Forelimb muscle (tissue), 1 donor: Measurements from ENCODE around the gene TMEM167B. TPM values are rescaled to one million over a fixed set of nuclear protein-coding genes. Genes with fewer than 3 reads are reported as not detected.
A peak's percentile ranks its signal among the peaks of the same experiment; 100 is the strongest.
"Not testable (repeated sequence)": the region's sequence is repeated elsewhere in the genome, so short reads cannot be mapped to it uniquely, and the experiment has no call there.

Source experiments
- DNase-seq: peaks from one replicate; pipeline ENCODE4 v3.0.0-alpha.2; 2013; ENCODE audit warnings: low read depth
- polyA plus RNA-seq: library from polyadenylated mRNA; unstranded; fragments of 120-200 nt; gene quantifications from one replicate; pipeline ENCODE4 v1.2.1, GENCODE V29; 2013; ENCODE audit not compliant: insufficient read length

TMEM167B gene
- 37.6 TPM for polyA plus RNA-seq

DNA sequence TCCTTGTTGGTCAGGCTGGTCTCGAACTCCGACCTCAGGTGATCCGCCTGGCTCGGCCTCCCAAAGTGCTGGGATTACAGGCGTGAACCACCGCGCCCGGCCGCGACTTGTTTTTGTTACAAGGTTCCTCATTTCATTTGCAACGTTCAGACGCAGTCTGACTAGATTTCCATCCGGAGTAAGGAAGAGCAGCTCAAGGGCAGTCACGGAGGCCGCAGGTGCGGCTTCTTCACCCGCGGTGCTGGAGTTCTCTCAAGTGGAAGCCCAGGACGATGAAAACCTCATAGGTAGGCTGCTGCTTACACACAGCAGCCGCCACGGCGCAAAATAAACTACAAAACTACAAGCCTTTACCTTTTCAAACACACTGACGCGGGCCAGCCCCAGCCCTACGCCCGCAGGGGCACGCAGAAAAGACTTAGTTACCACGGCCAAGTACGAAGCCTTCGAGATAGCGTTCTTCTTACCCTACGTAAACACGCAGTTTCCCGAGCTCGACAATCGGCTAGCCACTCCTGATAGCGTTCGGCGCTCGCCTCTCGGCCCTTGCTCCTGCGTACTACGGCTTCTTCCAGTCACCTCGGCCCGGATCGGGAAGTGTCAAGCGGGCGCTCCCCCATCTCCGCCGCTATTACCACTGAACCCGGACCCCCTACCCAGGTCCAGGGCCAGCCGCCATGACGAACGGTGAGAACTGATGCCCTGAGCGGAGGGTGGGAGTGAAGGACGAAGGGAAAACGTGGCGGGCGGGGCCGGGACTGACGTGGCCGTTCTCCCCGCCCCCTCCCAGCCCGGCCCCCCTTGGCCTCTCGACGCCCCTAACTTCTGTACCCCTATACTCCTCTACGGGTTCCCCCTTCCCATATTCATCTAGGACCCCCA, at the start of gene TMEM167B:
TMEM167B (plus strand) TSS at position 569 of the 882 bp plus-strand sequence; CDS start at position 678, 109 bp downstream.
- DNase-seq = peak; percentile 90

DNA sequence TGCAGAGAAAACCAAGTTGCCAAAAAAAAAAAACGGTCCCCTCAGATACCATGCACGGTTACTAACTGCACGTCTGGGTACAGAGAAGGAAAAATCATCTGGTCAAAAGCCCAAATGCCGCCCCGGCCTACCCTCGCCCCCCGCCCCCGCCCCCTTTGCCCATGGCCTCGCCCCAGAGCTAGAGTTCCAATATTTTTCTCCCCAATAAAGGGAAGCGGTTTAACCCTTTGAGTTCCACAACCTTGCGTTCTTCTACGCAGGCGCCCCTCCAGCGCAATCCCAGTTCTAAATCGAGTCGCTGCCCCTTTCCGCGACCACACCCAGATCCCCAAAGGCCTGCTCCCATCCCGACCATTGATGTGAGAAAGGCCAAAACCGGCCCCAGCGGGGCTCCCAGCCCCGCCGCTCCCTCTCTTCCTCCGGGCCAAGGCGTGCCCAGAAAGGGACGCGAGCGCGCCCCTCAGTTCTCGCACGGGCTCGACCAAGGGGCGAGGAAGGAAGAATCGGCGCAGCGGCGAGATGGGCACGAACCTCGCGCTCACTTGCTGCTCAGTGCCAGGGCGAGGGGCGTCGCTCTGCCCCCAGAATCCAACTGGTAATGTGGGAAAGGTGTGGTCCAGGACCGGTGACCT, 49.5 kb upstream of the TMEM167B start:
- DNase-seq = no peak

DNA sequence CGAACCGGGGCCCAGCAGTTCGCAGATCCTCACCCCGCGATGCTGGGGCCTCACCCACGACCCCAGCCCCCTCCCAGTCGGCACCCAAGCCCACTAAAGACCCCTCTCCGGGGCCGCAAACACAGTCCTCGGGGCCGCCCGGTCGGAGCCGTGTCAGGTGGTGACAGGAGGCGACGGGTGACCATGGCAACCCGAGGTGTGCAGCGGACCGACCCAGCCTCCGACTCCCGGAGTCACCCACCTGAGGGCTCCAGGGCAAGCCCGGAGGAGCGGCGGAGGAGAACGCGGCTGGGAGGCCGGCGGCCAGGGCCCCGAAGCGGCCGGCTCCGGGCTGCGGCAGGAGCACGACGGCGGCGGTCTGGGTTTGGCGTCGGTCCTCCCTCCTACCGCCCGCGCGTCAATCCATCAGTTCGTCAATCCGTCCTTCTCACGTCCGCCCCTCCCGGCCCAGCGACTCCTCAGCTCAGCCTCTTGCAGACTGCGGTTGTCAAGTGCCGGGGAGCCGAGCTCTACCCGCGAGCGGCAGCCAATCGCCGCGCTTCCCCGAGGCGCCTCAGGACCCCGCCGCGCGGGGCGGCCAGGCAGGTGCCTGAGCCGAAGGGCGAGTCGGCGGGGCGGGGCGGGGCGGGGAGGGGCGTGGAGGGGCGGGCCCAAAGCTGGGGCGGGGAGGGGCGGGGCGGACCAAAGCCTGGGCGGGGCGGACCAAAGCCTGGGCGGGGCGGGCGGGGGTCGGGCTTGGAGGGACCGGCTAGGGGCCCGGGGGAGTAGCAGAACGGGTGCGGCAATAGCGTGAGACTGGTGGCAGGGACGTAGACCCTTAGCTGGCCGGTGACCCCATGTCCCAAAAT, 48.7 kb upstream of the TMEM167B start, which contains the start of gene WDR47:
WDR47 (minus strand) TSS at position 482 of the 848 bp plus-strand sequence. CDS start 18,590 bp downstream, outside the sequence.
- DNase-seq = peak; percentile 81

DNA sequence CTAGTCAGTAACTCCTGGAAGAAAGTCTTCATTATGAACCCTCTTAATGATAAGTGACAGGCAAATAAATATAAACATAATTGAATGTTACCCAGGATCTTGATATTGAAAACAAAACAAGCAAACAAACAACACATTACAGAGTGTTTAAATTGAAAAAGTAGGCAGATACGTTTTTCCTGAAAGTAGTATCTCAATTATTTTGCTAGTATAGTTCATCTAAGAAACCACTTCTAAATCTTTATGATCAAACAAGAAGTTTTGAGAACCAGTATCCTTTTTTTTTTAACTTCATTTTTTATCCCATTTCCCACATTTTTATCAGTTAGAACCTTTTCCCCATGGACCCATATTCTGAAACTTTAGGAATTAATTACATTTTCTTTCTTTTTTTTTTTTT, 45.0 kb upstream of the TMEM167B start:
- DNase-seq = no peak

DNA sequence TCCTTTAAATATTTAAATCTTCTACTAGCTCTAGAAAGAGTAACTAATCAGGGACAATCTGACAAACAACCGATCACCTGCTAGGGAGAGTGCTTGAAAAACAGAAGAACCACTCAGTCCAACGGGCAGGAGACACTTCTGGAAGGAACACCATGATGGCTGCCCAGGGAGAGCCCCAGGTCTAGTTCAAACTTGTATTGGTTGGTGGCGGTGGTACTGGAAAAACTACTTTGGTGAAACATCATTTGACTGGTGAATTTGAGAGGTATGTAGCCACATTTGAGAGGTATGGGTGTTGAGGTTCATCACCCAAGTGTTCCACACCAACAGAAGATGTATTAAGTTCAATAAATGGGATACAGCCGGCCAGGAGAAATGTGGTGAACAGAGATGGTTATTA, 43.9 kb upstream of the TMEM167B start:
- no peak for DNase-seq

DNA sequence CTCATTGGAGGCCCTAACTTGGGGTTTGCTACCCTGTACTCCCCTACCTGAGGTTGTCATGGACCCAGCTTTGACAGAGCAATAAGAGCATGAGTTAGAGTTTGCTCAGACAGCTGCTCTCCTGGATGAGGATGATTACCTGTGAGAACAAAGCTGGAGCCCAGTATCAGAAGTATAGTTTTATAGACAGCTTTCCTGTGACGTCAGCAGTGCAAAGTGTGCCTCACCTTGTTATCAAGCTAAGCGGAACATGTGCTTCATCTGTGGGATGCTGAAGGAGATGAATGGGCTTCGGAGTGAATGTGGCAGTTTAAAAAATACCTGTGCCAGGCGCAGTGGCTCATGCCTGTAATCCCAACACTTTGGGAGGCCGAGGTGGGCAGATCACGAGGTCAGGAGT, 43.2 kb upstream of the TMEM167B start:
- no peak for DNase-seq

DNA sequence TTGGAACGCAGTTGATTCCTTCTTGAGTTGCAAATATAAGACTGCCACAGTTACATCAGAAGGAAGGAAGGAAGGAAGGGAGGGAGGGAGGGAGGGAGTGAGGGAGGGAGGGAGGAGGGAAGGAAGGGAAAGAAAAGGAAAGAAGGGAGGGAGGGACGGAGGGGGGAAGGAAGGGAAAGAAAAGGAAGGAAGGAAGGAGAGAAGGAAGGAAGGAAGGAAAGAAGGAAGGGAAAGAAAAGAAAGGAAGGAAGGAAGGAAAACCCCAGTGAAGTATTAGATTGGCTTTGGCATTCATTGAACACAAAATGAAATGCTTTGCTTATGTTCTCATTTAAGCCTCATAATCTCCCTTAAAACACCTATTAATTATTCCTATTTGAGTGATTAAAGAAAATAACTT, 42.2 kb upstream of the TMEM167B start:
- DNase-seq = no peak

DNA sequence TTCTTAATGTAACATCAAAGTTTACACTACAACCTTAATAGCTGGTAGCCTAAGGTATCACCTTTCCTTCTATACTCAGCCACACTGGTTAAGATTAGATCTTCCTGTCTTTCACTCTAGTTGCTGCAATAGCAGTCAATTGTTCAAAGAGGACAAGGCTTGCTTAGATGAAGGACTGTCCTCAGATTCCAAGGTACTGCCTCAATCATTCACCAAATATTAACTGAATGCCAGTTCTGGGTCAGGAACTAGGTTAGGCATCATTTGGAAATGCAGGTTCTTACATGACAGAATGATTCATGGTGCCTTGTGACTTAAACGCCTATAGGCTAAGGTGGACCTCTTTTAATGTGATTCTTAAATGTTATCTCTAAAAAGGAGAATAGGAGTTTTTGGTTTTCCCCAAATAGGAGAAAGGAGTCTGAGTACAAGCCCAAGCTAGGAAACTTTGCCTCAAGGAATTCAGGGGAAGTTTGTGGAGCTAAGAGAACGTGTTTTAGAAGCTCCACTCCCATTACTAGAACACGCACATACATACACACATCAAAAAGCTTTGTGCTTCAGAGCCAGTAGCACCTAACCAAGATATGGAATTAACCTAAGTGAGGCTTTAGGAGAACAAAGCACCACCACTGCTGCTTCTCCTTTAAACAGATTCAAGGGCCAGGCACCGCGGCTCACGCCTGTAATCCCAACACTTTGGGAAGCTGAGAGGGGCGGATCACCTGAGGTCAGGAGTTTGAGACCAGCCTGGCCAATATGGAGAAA, 40.2 kb upstream of the TMEM167B start:
- no peak for DNase-seq

DNA sequence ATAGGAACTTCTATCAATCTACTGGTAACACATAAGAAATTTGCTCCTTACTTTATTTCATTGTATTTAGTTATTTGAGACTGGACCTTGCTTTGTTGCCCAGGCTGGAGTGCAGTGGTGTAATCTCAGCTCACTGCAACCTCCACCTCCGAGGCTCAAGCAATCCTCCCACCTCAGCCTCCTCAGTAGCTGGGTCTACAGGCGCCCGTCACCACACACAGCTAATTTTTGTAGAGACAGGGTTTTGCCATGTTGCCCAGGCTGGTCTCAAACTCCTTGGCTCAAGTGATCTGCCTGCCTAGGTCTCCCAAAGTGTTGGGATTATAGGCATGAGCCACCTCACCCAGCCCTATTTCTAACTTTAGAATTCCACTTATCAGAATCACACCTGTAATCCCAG, 38.4 kb upstream of the TMEM167B start:
- DNase-seq = not testable (repeated sequence)

DNA sequence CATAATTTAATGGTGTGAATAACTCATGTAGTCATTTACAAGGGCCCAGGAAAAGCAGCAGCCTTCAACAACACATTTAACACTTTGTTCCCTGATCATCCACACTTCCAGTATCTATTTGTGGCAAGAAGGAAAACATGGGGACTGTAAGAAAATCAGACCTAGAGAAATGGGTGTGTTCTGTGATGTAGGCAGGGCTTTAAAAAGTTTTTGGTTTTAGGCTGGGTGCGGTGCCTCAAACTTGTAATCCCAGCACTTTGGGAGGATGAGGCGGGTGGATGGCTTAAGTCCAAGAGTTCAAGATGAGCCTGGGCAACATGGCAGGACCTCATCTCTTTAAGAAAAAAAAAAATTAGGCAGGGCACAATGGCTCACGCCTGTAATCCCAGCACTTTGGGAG, 34.5 kb upstream of the TMEM167B start:
- no peak for DNase-seq

DNA sequence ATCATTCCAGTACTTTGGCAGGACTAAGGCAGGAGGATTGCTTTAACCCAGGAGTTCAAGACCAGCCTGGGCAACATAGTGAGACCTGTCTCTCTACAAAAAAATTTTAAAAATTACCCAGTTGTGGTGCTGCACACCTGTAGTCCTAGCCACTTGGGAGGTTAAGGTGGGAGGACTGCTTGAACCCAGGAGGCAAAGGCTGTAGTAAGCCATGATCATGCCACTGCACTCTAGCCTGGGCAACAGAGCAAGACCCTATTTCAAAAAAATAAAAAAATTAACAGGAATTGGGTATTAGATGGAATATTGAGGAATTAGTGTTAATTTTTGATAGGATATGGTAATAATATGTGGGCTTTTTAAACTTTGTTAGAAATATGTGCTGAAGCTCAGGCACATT, 31.5 kb upstream of the TMEM167B start:
- no peak for DNase-seq

DNA sequence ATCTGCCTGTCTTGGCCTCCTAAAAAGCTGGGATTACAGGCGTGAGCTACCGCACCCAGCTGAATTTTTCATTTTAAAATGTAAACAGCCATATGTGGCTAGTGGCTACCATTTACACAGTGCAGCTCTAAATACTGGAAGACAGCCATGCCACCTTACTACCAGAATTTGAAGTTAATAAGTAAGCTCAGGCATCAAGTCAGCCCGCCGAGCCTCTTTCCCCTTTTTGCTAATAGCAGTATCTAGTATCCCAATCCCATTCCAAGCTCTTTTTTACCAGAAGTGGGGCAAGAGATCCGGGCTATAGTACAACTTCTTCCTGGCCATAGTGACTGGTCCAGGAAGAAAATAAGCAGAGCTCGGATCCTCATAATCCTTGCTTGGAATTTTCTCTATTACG, 29.9 kb upstream of the TMEM167B start:
- DNase-seq = no peak

DNA sequence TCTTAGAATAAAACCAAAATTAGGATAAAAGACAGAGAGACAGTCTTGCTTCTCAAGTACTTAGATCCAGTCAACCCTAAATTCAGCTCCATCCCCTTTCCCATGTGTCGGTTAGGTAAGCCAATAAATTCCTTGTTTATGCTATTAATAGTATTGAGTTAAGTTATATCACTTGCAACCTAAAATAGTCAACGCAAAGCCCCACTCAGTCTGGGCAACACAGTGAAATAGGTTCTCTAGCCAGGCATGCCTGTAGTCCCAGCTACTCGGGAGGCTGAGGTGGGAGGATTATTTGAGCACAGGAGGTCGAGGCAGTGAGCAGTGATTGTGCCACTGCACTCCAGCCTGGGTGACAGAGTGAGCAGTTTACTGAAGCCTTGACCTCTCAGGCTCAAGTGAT, 29.4 kb upstream of the TMEM167B start:
- DNase-seq = no peak

DNA sequence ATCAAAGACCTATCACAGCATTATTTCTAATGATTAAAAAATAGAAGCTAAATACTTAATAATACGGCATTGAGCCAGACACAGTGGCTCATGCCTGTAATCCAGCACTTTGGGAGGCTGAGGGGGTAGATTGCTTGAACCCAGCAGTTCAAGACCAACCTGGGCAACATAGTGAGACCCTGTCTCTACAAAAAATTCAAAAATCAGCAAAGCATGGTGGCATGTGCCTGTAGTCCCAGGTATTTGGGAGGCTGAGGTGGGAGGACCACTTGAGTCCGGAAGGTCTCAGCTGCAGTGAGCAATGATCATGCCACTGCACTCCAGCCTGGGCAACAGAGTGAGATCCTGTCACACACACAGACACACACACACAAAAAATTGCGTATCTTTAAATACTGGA, 25.4 kb upstream of the TMEM167B start:
- no peak for DNase-seq

DNA sequence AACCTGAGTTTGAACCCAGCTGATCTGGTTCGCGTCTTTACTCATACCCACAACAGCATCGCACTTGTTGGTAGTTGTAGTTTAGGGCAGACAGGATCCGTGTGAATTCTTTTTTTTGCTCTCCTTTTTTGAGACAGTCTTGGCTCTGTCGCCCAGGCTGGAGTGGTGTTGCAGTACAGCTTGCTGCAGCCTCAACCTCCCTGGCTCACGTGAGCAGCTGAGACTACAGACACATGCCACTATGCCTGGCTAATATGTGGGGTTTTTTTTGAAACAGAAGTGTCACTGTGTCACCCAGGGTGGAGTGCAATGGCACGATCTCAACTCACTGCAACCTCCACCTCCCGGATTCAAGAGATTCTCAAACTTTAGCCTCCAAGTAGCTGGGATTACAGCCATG, 22.7 kb upstream of the TMEM167B start:
- DNase-seq = no peak

DNA sequence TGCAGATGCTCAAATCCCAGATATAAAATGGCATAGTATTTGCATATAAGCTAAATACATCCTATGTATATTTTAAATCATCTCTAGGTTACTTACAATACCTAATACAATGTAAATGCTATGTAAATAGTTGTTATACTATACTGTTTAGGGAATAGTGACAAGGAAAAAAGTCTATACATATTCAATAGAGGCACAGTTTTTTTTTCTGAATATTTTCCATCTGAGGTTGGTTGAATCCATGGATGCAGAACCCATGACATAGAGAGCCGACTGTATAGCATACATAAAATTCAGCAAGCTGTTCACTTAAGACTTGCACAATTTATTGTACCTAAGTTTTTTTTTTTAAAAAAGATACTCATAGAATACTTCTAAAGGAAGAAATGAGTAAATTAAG, 21.3 kb upstream of the TMEM167B start:
- no peak for DNase-seq

DNA sequence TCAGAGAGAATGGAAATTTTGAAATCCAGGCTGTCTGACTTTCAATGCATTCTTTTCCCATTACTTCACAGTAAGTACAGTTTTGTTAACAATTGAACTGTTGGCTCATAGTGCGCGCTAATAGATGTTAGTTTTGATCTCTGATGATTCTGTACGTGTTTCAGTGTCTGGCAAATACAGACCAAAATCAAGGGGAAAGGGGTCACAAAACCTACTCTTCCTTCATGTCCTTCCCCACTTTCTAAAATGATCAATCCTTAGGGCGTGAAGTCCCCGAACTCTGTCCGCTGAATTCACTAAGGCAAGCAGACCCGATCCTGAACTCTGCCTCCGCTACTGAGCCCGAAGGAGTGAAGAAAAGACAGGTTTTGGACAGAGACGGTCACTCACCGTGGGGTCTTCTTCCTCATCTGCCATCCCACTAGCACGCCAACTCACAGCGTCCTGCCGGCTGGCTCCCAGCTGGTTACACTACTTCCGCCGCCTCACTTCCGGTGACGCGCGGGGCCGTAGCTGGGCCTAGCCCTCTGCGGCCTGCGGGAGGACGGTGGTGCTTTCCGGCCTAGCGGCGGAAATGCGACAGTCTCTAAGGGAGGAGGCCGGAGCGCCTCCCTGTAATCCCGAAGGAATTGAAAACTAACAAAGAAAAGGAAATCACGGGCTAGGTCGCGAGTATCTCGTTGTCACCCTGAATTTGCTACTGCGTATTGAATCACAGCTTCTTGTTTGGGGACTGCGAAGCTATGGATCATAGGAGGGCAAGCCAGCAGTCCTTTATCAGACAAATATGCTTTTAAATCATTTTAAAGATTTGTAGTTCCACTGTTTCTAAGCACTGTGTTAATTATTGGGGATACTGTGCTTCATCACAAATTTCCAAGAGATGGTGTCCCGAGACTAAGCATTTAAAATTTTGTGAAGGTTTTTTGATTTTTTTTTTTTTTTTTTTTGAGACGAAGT, 14.8 kb upstream of the TMEM167B start, which contains the start of gene TAF13:
TAF13 (minus strand) TSS at position 473 of the 960 bp plus-strand sequence; CDS start at position 417, 56 bp downstream.
- peak; percentile 86 for DNase-seq

DNA sequence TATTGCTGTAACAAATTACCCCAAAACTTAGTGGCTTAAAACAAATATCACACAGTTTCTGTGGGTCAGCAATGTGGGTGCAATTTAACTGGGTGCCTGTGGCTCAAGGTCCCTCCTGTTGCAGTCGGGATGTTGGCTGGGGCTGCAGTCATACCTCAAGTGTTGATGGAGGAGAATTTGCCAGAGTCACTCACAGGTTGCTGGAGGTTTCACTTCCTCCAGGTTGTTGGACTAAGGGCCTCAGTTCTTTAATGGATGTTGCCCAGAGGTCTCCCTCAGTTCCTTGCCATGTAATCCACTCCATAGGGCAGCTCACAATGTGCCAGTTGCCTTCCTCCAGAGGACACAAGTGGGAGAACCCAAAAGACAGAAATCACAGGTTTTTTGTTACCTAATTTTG, 12.2 kb upstream of the TMEM167B start:
- no peak for DNase-seq

DNA sequence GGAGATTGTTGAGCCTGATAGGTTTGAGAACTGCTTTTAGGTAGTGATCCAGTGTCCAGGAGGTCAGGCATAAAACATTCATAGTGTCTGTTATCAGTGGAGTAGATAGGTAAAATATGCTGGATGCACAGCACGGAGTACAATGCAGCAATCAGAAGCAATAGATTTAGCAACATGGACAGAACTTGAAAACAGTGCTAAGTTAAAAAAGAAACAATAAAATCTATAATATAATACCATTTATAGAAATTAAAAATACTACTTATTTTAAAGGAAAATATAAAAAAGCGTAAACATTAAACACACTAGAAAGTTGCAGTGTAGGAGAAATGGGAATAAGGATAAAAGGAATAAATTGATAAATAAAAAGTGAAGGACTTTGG, 11.3 kb upstream of the TMEM167B start:
- DNase-seq = no peak
